Measurements from ENCODE around the gene ABCC6. TPM values are rescaled to one million over a fixed set of nuclear protein-coding genes. Genes with fewer than 3 reads are reported as not detected.

Gene ABCC6
- total and polyA plus RNA-seq, 10 of the 15 experiments (the other 5 are each of a cell fraction or from before 2014, with no cell fraction given), result 0.05 to 0.13 (median 0.06) TPM; not detected in 5

GRCh38 chr16:16124974-16125373 is 98.3 kb downstream of the ABCC6 start:
- no peak for ATAC-seq
- Histone ChIP-seq H3K4me2 (ENCODE audit: control insufficient read depth, insufficient read depth) (no peak overlapping the region), H3K27me3 (replicated peaks in 1 of 2; ENCODE audit: control insufficient read depth in 2 of 2, insufficient read depth in 2 of 2, low read length in 1 of 2) (no peaks in the 10 kb centered on the region), H3K79me2 (ENCODE audit: control insufficient read depth, insufficient read depth, low read length) (no peaks in the 10 kb centered on the region), H3K9ac (ENCODE audit: control insufficient read depth, insufficient read depth, low read length) (no peak overlapping the region), H2AFZ (ENCODE audit: control insufficient read depth, low read depth, low read length) (no peak overlapping the region), H4K20me1 (ENCODE audit: control insufficient read depth, insufficient read depth) (no peaks in the 10 kb centered on the region), H3K4me3 (no peak overlapping the region), H3K4me1 (ENCODE audit: control insufficient read depth, insufficient read depth, low read length) (no peaks in the 10 kb centered on the region), H3K36me3 (ENCODE audit: control insufficient read depth in 2 of 2, insufficient read depth in 2 of 2, low read length in 1 of 2) (peaks cover 11 to 50% of the 10 kb centered on the region in 2 experiments), H3K27ac (ENCODE audit: control insufficient read depth, insufficient read depth) (no peak overlapping the region), H3K9me3 (replicated peaks; ENCODE audit: control insufficient read depth, insufficient read depth, low read length) (peaks cover 8% of the 10 kb centered on the region; the same call in 2 of the 3 replicates)
- ChIA-PET CTCF (interaction anchor here (0.9 to 1.2 kb wide), 3 partner anchors 237 to 303 kb away, joined by 3 to 8 read pairs (median 5); partner anchors contain the start of gene CEP20), RAD21 (ENCODE audit: unreplicated experiment) (interaction anchor here (0.5 kb wide), 1 partner anchor 110 kb away, joined by 3 read pairs; no protein-coding TSS in a partner anchor), POLR2A (no interaction called here), SMC1A (ENCODE audit: uncharacterized antibody, unreplicated experiment) (interaction anchor here (1.2 kb wide), 1 partner anchor 574 kb away, joined by 3 read pairs; no protein-coding TSS in a partner anchor)
- DNase-seq (ENCODE audit: low read depth, low spot score), result no peak
- in situ Hi-C loops (cut with MboI), result loop anchor here (5.0 to 10.0 kb wide), 2 partner anchors 60 to 368 kb away; no protein-coding TSS in a partner anchor
- intact Hi-C loops (cut with micrococcal nuclease; ENCODE audit: unreplicated experiment), result loop anchor here (10.0 kb wide), 1 partner anchor 360 kb away; no protein-coding TSS in a partner anchor
- TF ChIP-seq NR2C1 (IDR thresholded peaks at IDR 0.05), result no peak
- TF ChIP-seq ESRRA (IDR thresholded peaks at IDR 0.05; ENCODE audit: low read length), result no peak
- TF ChIP-seq USF2 (IDR thresholded peaks at IDR 0.05; ENCODE audit: borderline replicate concordance, low read depth, low read length), result no peak
- TF ChIP-seq ASH2L (IDR thresholded peaks at IDR 0.05; ENCODE audit: borderline replicate concordance, low read depth), result no peak
- TF ChIP-seq SUPT20H (IDR thresholded peaks at IDR 0.05; ENCODE audit: borderline replicate concordance, control insufficient read depth, low read depth, low read length), result no peak
- no peak for TF ChIP-seq TCF7 (IDR thresholded peaks at IDR 0.05; ENCODE audit: borderline replicate concordance)
- TF ChIP-seq WRNIP1 (IDR thresholded peaks at IDR 0.05; ENCODE audit: borderline replicate concordance, low read depth, low read length), result no peak
- no peak for TF ChIP-seq CBFB (IDR thresholded peaks at IDR 0.05; ENCODE audit: low read depth)
- TF ChIP-seq HCFC1 (IDR thresholded peaks at IDR 0.05; ENCODE audit: low read length), result no peak
- no peak for TF ChIP-seq EZH2 (IDR thresholded peaks at IDR 0.05; ENCODE audit: borderline replicate concordance, control insufficient read depth, low read depth, low read length)
- no peak for TF ChIP-seq FOXK2 (IDR thresholded peaks at IDR 0.05)
- TF ChIP-seq REST (IDR thresholded peaks at IDR 0.05; ENCODE audit: low read depth, low read length), result no peak
- TF ChIP-seq MTA3 (IDR thresholded peaks at IDR 0.05; ENCODE audit: borderline replicate concordance, low read length), result no peak
- no peak for FAIRE-seq
- no TSS peak for BruUV-seq (replicated peaks)
- 97% methylated on average over 3 of the region's 3 CpGs for WGBS (ENCODE audit: insufficient coverage, insufficient replicate concordance, low lambda C conversion rate, missing lambda C conversion rate)

Measured in GM12878 (cell line).